H7 (cell line): ENCODE data around the gene BCHE. TPM values are rescaled to one million over a fixed set of nuclear protein-coding genes. Genes with fewer than 3 reads are reported as not detected.

ENCODE experiments used
- DNase-seq: peaks from one replicate; pipeline ENCODE4 v3.0.0; 2012
- H3K27me3 ChIP-seq: 2 replicates; pipeline ENCODE4 v1.6.0; 2011; ENCODE audit warnings: mild to moderate bottlenecking, low read length; ENCODE audit not compliant: control insufficient read depth, insufficient read depth
- H3K36me3 ChIP-seq: replicated peaks from 2 replicates; pipeline ENCODE4 v1.5.1; 2011; ENCODE audit warnings: low read length; ENCODE audit not compliant: control insufficient read depth, insufficient read depth
- H3K4me3 ChIP-seq: 2 replicates; pipeline ENCODE4 v1.5.1; 2011; ENCODE audit warnings: low read depth, mild to moderate bottlenecking, control low read depth, low read length, moderate library complexity; ENCODE audit not compliant: insufficient read depth
- total RNA-seq: library from RNA; depleted of rRNA; stranded (reverse); fragments of >200 nt; shearing (Covaris generic); gene quantifications from 2 replicates; pipeline ENCODE4 v1.2.3, GENCODE V29; 2014; rRNA removed

Gene BCHE
- total RNA-seq, result 2.9 and 7.5 TPM in 2 replicates

GRCh38 chr3:165837058-165837525 is at the start of gene BCHE:
TSS of gene BCHE (minus strand) at chr3:165837423. CDS start at chr3:165831033, 6,390 bp downstream.
- DNase-seq, result no peak
- Histone ChIP-seq H3K36me3 (no peaks in the 10 kb centered on the region), H3K27me3 (no peaks in the 10 kb centered on the region), H3K4me3 (no peak within 1 kb of the TSS)

- DNase-seq, result no peak
- H3K4me3 ChIP-seq, result no peak overlapping the region
- no peaks in the 10 kb centered on the region for H3K36me3 ChIP-seq
- no peaks in the 10 kb centered on the region for H3K27me3 ChIP-seq
Measured at GRCh38 chr3:165885558-165886270, 48.5 kb upstream of the BCHE start.

- Histone ChIP-seq H3K36me3 (no peaks in the 10 kb centered on the region), H3K27me3 (no peaks in the 10 kb centered on the region), H3K4me3 (no peak overlapping the region)
- no peak for DNase-seq
Measured at GRCh38 chr3:165884518-165884917, 47.3 kb upstream of the BCHE start.

GRCh38 chr3:165883863-165884478 is 46.7 kb upstream of the BCHE start:
- Histone ChIP-seq H3K4me3 (no peak overlapping the region), H3K27me3 (no peaks in the 10 kb centered on the region), H3K36me3 (no peaks in the 10 kb centered on the region)
- no peak for DNase-seq

GRCh38 chr3:165883117-165883516 is 45.9 kb upstream of the BCHE start:
- DNase-seq, result no peak
- Histone ChIP-seq H3K4me3 (no peak overlapping the region), H3K27me3 (no peaks in the 10 kb centered on the region; the same call in 1 of the 2 replicates), H3K36me3 (no peaks in the 10 kb centered on the region)

GRCh38 chr3:165875644-165876043 is 38.4 kb upstream of the BCHE start:
- Histone ChIP-seq H3K27me3 (no peaks in the 10 kb centered on the region; the same call in 1 of the 2 replicates), H3K4me3 (no peak overlapping the region), H3K36me3 (no peaks in the 10 kb centered on the region)
- no peak for DNase-seq

GRCh38 chr3:165874663-165875489 is 37.7 kb upstream of the BCHE start:
- Histone ChIP-seq H3K4me3 (no peak overlapping the region), H3K36me3 (no peaks in the 10 kb centered on the region), H3K27me3 (no peaks in the 10 kb centered on the region; the same call in 1 of the 2 replicates)
- DNase-seq, result no peak

GRCh38 chr3:165868088-165868487 is 30.9 kb upstream of the BCHE start:
- no peaks in the 10 kb centered on the region for H3K27me3 ChIP-seq
- no peak for DNase-seq
- H3K4me3 ChIP-seq, result no peak overlapping the region
- H3K36me3 ChIP-seq, result no peaks in the 10 kb centered on the region

- no peaks in the 10 kb centered on the region for H3K36me3 ChIP-seq
- no peak for DNase-seq
- no peaks in the 10 kb centered on the region for H3K27me3 ChIP-seq
- no peak overlapping the region for H3K4me3 ChIP-seq
Measured at GRCh38 chr3:165859061-165859460, 21.8 kb upstream of the BCHE start.

- no peak overlapping the region for H3K4me3 ChIP-seq
- H3K27me3 ChIP-seq, result no peaks in the 10 kb centered on the region
- DNase-seq, result no peak
- no peaks in the 10 kb centered on the region for H3K36me3 ChIP-seq
Measured at GRCh38 chr3:165855581-165855980, 18.4 kb upstream of the BCHE start.

GRCh38 chr3:165854696-165855095 is 17.5 kb upstream of the BCHE start:
- Histone ChIP-seq H3K36me3 (no peaks in the 10 kb centered on the region), H3K4me3 (no peak overlapping the region), H3K27me3 (no peaks in the 10 kb centered on the region)
- peak; percentile 9 for DNase-seq

- Histone ChIP-seq H3K4me3 (no peak overlapping the region), H3K27me3 (no peaks in the 10 kb centered on the region), H3K36me3 (no peaks in the 10 kb centered on the region)
- DNase-seq, result no peak
Measured at GRCh38 chr3:165852711-165853110, 15.5 kb upstream of the BCHE start.

- no peak for DNase-seq
- Histone ChIP-seq H3K36me3 (no peaks in the 10 kb centered on the region), H3K27me3 (no peaks in the 10 kb centered on the region), H3K4me3 (no peak overlapping the region)
Measured at GRCh38 chr3:165852191-165852590, 15.0 kb upstream of the BCHE start.

- Histone ChIP-seq H3K4me3 (no peak overlapping the region), H3K36me3 (no peaks in the 10 kb centered on the region), H3K27me3 (no peaks in the 10 kb centered on the region)
- DNase-seq, result no peak
Measured at GRCh38 chr3:165846056-165846455, 8.8 kb upstream of the BCHE start.
